Muscle of arm (tissue), 14 donors: Measurements from ENCODE around the gene DEFB128. TPM values are rescaled to one million over a fixed set of nuclear protein-coding genes. Genes with fewer than 3 reads are reported as not detected.
"Not testable (repeated sequence)": the region's sequence is repeated elsewhere in the genome, so short reads cannot be mapped to it uniquely, and the experiment has no call there.

Experiments used
- DNase-seq: peaks from one replicate; pipeline ENCODE4 v3.0.0-alpha.2; 2013
- long read RNA-seq, 11 donors: transcript quantifications; one replicate each; lab custom pipeline, GENCODE V29; 2026
- polyA plus RNA-seq, 12 donors: library from polyadenylated mRNA; unstranded; fragments of 120-200 nt; gene quantifications; one replicate each; pipeline ENCODE4 v1.2.1, GENCODE V29; 2013; ENCODE audit not compliant: insufficient read length in 12 of 12

DEFB128 gene
- polyA plus RNA-seq: not detected
- long read RNA-seq, donor 1: 0 reads
- long read RNA-seq, donor 2: 0 reads
- long read RNA-seq, donor 3: 0 reads
- long read RNA-seq, donor 4: 0 reads
- long read RNA-seq, donor 5: 0 reads
- long read RNA-seq, donor 6: 0 reads
- long read RNA-seq, donor 7: 0 reads
- long read RNA-seq, donor 8: 0 reads
- long read RNA-seq, donor 9: 0 reads
- long read RNA-seq, donor 10: 0 reads
- long read RNA-seq, donor 11: 0 reads

DNA sequence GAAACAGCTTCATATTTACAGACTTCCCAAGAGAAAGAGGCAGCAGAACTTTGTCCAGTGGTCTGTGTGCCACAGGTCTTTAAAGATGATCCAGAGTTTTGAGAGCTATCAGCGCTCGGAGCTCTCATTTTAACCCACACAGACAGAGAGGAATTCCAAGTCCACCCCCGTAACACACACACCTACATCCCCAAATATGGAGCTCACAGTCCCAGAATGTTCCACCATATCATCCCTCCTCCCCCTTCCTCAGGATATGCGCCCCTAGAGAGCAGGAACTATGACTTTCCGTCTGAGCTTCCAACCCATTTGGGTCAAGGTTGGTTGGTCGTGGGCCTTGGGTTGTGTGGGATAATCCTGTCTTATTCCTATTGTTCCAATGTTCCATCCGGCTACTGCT is at the start of gene DEFB128:
Gene DEFB128 (minus strand): TSS at position 101 of the 400 bp plus-strand sequence. CDS start 88 bp downstream, at position 13.
- DNase-seq: no peak

DNA sequence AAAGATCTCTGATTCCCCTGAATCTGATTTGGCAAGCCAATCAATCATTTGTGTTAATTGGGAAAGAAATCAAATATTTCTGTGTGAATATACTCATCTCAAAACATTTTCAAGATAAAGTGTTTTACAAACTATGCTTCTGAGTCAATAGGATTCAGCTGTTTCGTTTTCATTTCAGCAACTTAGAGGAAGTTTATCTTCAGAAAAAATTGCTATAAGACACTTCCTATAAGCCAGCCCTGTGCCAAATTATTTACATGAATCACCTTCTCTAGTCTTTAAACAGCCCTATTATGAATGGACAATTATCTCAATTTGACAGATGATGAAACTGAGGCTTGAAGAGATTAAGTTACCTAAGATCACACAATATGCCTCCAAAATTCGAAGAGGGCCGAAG is 48.4 kb upstream of the DEFB128 start:
- no peak for DNase-seq

GRCh38 chr20:237489-237888 is 48.0 kb upstream of the DEFB128 start:
- DNase-seq: no peak

DNA sequence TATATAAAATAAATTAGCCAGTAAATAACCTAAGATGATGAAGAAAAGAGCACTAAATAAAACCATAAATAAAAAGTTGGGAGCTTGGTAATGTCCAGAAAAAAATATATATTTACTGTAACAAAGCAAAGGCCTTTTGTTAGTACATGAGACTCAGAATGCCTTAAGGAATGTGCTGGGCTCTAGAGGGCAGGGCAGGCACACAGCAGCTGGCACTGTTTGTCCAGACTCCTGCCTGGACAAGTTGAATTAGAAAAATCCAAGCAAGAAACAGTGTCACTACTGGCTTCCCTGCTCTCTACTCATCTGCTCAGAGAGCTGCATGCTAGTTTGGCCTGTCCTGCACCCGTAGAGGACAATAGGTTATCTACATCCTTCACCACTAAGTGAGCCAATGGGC is 46.4 kb upstream of the DEFB128 start:
- no peak for DNase-seq

- no peak for DNase-seq
These were observed 38.1 kb upstream of the DEFB128 start for GRCh38 chr20:227439-228105.

GRCh38 chr20:226958-227357 is 37.4 kb upstream of the DEFB128 start, which contains the start of gene DEFB129:
DEFB129 (plus strand) TSS chr20:227258; CDS start chr20:227289, 31 bp downstream.
- DNase-seq: no peak

GRCh38 chr20:225879-226278 is 36.4 kb upstream of the DEFB128 start:
- not testable (repeated sequence) for DNase-seq

- no peak for DNase-seq
These were observed 31.8 kb upstream of the DEFB128 start for GRCh38 chr20:221258-221830.

DNA sequence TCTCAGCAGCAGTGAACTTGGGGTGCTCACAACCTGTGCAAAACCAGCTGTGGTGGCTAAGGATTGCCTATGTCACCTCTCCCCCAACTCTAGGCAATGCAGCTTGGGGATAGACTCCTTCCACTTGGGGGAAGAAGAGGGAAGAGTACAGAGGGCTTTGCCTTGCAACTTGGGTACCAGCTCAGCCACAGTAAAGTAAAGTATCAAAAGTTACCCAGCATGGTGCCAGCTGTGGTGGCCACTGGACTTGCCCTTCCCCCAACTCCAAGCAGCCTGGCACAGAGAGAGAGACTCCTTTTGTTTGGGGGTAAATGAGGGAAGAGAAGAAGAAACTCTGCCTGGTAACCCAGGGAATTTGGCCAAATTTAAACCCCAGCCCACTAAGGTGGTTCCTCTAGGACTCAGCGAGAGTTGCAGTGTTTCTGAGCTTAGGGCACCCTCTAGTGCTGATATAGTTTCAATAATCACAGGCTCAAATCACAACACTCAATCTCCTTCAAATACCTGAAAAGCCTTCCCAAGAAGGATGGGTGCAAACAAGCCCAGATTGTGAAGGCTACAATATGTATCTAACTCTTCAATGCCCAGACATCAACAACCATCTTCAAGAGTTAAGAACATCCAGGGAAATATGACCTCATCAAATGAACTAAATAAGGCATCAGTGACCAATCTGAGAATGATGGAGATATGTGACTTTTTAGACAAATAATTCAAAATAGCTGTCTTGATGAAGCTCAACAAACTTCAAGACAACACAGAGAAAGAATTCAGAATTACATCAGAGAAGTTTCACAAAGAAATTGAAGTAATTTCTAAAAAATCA is 30.0 kb upstream of the DEFB128 start:
- DNase-seq: no peak

DNA sequence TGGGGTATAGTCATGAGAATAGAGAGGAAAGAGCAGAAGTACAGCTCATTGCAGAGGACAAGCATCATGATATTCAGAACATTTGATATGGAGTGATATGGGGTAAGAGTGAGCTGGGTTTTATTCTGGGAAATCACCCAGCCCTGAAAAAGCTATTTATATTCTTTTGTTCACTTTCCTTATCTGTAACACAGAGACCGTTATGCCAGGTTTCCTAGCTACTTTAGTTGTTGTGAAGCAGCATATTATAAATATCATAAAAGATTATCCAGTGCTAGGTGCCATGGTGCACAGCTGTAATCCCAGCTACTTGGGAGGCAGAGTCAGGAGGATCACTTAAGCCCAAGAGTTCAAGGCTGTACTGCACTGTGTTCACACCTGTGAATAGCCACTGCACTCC is 27.8 kb upstream of the DEFB128 start:
- no peak for DNase-seq

DNA sequence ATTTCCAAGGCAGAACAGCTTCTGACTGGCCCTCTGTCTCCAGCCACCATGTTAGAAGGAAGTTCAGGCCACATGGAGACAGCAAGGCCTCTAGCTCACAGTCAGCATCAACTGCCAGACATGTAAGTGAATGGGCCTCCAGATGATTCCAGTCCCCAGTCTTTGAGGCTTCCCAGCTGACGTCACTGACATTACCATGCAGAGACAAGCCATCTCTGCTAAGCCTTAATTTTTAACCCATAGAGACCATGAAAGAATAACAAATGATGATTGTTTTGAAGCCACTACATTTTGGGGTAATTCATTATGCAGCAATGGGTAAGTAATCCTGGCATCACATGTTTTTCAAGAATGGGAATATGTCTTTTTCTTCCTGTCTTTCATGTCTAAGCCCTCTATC is 26.3 kb upstream of the DEFB128 start:
- no peak for DNase-seq

DNA sequence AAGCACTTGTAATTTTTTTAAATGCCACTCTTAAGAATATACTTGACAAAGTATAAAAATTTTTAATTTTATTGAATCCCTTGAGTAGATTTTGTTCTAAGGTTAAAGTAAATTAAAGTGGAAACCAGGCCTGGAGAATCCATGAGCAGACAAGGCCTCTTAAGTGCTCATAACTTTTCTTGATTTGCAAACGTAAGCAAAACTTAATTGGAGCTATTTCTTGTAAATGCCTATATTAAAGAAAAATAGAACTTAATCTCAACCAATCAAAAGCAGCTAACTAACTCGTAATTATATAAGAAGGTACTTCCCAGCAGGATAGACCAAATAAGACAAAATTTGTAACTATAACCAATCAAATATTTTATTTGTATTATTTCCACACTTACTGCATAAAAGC is 24.9 kb upstream of the DEFB128 start:
- DNase-seq: no peak

- DNase-seq: no peak
These were observed 21.4 kb upstream of the DEFB128 start for GRCh38 chr20:210809-211502.

DNA sequence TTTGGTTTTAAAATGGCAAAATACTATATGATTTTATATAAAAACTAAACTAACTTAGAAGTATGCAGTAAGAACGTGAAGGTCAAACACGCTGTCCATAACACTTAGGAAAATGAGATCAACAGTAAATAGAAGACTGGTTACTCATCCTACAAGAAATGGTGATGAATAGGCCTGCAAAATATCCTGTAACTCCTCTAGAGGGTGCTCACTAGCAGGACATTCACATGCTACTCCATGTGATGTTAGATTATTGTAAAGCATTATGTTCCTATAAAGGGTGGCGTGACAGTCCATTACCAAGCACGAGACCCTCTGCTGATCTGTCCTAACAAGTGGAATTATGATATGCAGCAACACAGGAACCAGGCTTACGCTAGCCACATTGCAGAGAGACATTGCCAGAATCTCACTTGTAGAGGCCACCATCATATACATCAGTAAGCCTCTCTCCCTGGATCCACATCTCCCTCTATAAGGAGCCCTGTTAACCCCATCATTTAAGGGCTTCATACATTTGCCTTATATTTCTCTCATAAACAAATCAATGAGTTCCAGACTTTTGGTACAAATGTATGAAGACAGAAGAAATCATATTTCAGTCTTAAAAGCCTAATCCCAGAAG is 19.5 kb upstream of the DEFB128 start:
- peak; percentile 25 for DNase-seq

DNA sequence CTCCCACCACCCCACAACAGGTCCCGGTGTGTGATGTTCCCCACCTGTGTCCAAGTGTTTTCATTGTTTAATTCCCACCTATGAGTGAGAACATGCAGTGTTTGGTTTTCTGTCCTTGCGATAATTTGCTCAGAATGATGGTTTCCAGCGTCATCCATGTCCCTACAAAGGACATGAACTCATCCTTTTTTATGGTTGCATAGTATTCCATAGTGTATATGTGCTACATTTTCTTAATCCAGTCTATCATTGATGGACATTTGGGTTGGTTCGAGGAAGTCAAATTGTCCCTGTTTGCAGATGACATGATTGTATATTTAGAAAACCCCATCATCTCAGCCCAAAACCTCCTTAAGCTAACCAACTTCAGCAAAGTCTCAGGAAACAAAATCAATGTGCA is 14.1 kb upstream of the DEFB128 start:
- DNase-seq: not testable (repeated sequence)

GRCh38 chr20:199996-200395 is 10.5 kb upstream of the DEFB128 start:
- DNase-seq: no peak

DNA sequence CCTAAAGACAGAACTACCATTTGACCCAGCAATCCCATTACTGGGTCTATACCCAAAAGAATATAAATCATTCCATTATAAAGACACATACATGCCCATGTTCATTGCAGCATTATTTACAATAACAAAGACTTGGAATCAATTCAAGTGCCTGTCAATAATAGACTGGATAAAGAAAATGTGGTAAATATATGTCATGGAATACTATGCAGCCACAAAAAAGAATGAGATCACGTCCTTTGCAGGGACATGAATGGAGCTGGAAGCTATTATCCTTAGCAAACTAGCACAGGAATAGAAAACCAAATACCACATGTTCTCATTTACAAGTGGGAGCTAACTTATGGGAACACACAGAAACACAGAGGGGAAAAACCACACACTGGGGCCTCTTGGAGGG is 8.7 kb upstream of the DEFB128 start:
- DNase-seq: no peak

DNA sequence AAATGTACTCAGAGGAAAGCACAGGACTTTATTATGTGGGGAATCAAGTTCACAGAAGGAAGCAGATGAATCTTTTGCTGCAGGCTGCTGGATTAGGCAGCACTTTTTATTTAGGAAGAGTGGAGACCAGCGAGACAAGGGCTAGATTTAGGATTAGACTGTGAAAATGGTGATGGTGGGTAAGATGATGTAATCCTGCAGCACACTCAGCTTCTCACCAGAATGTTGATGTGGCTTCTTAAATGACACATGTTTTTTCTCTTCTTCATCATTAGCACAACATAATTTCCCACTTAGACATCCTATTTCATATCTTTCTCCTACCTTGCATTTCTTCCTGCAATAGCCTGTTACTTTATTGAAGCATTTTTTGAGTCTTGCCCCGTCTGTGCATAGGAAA is 1.8 kb downstream of the DEFB128 start:
- no peak for DNase-seq

GRCh38 chr20:184288-184687 is 5.2 kb downstream of the DEFB128 start:
- no peak for DNase-seq

DNA sequence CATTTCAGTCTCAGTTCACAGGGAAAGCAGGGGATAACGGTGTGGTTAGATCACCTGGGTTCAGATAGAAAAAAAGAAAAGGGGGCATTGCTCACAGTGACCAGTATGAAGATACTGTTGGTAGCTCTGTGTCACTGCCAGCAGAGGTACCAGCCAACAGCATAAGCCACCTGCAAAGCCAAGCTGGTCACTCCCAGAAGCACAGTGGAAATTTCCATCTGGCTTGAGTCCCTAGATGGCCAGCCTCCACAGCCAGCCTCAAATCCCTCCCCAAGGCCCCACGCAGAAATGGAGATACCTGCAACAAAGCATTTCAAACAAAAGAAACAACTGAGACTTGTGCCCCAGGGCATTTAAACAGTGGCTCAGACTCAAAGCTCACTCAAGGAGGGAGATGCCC is 20.6 kb downstream of the DEFB128 start:
- DNase-seq: no peak

- DNase-seq: no peak
These were observed 24.9 kb downstream of the DEFB128 start for GRCh38 chr20:164618-165017.
